HG03045 (cell line): ENCODE data around the gene MAP3K7CL.

Source experiments
- ATAC-seq: cut with Tn5 transposase; IDR thresholded peaks from one replicate; pipeline ENCODE4 v1.9.1; 2021; ENCODE audit warnings: mild to moderate bottlenecking, moderate library complexity; ENCODE audit not compliant: unreplicated experiment

The MAP3K7CL gene

GRCh38 chr21:29130270-29130969 lies at the start of gene MAP3K7CL:
Gene MAP3K7CL (plus strand): TSS chr21:29130644. CDS start chr21:29133345, 2,701 bp downstream.
- ATAC-seq = no peak

- ATAC-seq = no peak
Observed at GRCh38 chr21:29082046-29082815, 48.2 kb upstream of the MAP3K7CL start.

- ATAC-seq = no peak
Observed at GRCh38 chr21:29083306-29083705, 47.1 kb upstream of the MAP3K7CL start.

- ATAC-seq = no peak
Observed at GRCh38 chr21:29084372-29084771, 46.1 kb upstream of the MAP3K7CL start.

GRCh38 chr21:29085106-29085752 lies 45.2 kb upstream of the MAP3K7CL start:
- no peak for ATAC-seq

- ATAC-seq = no peak
Observed at GRCh38 chr21:29091033-29091432, 39.4 kb upstream of the MAP3K7CL start.

- ATAC-seq = no peak
Observed at GRCh38 chr21:29092102-29092959, 38.1 kb upstream of the MAP3K7CL start.

GRCh38 chr21:29096218-29097015 lies 34.0 kb upstream of the MAP3K7CL start:
- no peak for ATAC-seq

- no peak for ATAC-seq
Observed at GRCh38 chr21:29098156-29098555, 32.3 kb upstream of the MAP3K7CL start.

- ATAC-seq = no peak
Observed at GRCh38 chr21:29102791-29103257, 27.6 kb upstream of the MAP3K7CL start.

- no peak for ATAC-seq
Observed at GRCh38 chr21:29104239-29104708, 26.2 kb upstream of the MAP3K7CL start.

GRCh38 chr21:29105218-29105617 lies 25.2 kb upstream of the MAP3K7CL start:
- ATAC-seq = no peak

- no peak for ATAC-seq
Observed at GRCh38 chr21:29114765-29115500, 15.5 kb upstream of the MAP3K7CL start.

- no peak for ATAC-seq
Observed at GRCh38 chr21:29115899-29116298, 14.5 kb upstream of the MAP3K7CL start.

- no peak for ATAC-seq
Observed at GRCh38 chr21:29117372-29117955, 13.0 kb upstream of the MAP3K7CL start.

GRCh38 chr21:29121759-29122158 lies 8.7 kb upstream of the MAP3K7CL start:
- peak; percentile 72 for ATAC-seq

- ATAC-seq = no peak
Observed at GRCh38 chr21:29124645-29125044, 5.8 kb upstream of the MAP3K7CL start.

GRCh38 chr21:29125191-29125590 lies 5.3 kb upstream of the MAP3K7CL start:
- ATAC-seq = peak; percentile 83

- ATAC-seq = no peak
Observed at GRCh38 chr21:29125979-29126378, 4.5 kb upstream of the MAP3K7CL start.
